Stimulated activated CD4-positive, alpha-beta T cell treated with anti-CD3 and anti-CD28 coated beads, Interleukin-2, amount 100 ng/mL, for 48 hours (primary cell): ENCODE results near the gene APCDD1.
"Not testable (repeated sequence)": the region's sequence is repeated elsewhere in the genome, so short reads cannot be mapped to it uniquely, and the experiment has no call there.

Experiments used
- DNase-seq, 2 donors: peaks; one replicate each; pipeline ENCODE4 v3.0.0-alpha.2; 2020

Gene APCDD1

DNA sequence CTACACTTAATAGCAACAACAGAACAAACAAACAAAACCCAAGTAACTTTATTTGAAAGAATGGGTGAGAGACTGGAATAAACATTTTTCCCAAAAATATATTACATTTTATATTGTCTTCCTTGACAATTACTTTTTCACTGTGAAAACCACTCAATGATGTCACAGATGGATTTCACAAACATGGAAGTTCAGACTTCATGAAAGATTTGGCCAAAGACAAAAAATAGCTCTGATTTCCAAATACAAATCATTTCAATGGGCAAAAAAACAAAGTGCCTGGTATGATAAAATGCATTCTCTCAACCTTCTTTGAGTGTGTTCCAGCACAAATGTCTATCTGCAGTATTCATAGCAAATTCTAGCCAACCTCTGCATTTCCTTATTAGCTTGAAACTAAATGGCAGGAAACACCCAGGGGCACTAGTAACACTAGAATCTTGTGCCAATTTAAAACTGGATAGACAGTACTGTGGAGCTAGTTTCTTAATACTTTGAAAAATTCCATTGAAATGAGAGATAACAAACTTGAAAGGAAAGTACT lies 42.8 kb downstream of the APCDD1 start:
- DNase-seq, result no peak

- DNase-seq, result no peak
These were observed 44.8 kb downstream of the APCDD1 start for GRCh38 chr18:10499230-10499629.

- no peak for DNase-seq
These were observed 45.6 kb downstream of the APCDD1 start for GRCh38 chr18:10500038-10500437.

DNA sequence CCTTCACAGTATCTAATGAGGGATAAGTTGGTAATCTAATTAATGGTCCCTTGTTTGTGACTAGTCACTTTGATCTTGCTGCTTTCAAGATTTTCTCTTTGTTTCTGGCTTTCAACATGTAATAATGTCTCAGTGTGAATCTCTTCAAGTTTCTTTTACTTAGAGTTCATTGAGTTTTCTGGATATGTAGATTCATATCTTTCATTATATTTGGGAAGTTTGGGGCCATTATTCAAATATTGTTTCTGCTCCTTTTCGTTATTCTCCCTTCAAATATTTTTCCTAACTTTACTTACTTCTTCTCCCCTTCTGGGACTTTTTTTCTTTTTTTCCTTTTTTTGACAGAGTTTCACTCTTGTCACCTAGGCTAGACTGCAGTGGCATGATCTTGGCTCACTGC lies 50.3 kb downstream of the APCDD1 start:
- DNase-seq, result no peak

DNA sequence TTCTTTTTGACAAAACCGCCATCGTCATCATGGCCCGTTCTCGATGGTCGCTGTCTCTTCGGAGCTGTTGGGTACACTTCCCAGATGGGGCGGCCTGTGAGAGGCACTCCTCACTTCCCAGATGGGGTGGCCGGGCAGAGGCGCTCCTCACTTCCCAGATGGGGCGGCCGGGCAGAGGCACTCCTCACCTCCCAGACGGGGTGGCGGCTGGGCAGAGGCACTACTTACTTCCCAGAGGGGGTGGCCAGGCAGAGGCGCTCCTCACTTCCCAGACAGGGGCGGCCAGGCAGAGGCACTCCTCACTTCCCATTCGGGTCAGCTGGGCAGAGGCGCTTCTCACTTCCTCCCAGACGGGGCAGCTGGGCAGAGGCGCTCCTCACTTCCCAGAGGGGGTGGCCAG lies 51.5 kb downstream of the APCDD1 start:
- DNase-seq, result not testable (repeated sequence)

- DNase-seq, result no peak
These were observed 54.2 kb downstream of the APCDD1 start for GRCh38 chr18:10508591-10508990.

DNA sequence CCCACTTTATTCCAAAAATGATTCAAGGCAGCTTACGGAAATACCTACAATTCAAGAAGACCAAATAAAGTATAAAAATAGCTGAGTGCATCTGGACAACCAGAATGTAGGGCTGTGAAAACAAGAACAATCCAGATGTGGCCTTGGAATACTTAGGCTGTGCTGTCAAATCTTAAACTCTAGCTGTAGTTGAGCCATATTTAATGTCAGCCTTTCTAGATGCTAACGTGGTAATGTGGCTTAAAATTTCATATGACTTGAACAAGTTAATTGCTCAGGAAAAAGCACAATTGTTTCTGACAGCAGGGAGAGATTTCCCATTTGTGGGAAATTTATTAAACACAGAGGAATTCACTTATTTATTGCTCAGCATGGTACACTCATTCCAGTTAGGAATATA lies 56.8 kb downstream of the APCDD1 start:
- no peak for DNase-seq

- DNase-seq, result no peak
These were observed 59.6 kb downstream of the APCDD1 start for GRCh38 chr18:10514082-10514481.

DNA sequence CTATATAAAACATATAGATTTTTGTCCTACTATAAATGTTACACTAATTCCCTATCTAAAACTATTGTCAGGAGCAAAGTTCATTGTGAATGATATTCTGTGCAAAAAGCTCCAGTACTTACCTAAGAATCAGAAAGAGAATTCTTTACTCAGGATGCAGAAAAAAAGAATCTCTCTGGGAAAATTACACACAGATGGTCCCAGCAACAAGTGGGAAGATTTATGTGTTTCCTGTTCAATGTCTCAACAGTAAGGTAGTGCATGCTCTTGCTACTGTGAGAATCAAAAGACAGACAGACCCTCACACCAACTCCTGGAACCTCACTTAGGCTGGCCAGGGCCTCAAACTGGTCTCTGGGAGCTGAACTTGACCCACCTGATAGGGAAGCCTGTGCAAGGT lies 60.2 kb downstream of the APCDD1 start:
- no peak for DNase-seq

DNA sequence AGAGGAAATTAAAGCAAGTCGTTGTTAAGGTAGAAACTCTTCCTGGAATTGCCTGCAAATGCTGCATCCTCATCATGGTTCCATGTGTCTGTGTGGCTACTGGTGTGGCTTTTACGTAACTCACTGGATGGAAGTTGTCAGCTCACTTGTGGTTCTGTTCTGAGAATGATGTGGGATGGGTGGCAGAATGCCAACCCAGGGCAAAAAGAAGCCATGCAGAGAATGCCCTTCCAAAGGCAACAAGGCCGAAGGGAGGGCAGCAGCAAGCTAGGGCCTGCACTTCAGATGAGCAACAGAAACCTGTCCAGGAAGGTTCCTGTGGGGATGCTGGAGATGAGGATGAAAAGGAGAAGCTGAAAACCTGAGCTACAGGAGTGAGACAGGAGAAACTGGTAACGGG lies 61.0 kb downstream of the APCDD1 start:
- no peak for DNase-seq

DNA sequence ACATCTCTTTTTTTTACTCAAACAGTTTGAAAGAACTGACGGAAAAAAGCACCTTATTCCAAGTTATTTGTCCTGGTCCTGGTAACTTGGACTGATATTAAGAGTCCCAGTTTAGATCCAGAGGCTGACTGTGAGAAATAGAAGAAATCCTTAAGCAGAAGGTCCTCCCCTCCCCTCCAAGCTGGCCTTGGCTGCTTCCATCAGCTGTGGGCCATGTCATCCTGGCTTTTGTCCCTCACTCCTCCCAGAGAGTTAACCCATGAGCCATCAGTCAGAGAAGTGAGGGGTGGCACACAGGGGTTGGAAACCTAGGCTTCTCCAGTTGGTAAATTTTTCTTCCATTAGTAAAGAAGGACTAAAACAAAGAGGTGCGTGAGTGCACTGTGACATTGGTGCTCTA lies 61.6 kb downstream of the APCDD1 start:
- DNase-seq, result no peak

GRCh38 chr18:10518595-10519255 lies 64.3 kb downstream of the APCDD1 start:
- DNase-seq, result no peak

DNA sequence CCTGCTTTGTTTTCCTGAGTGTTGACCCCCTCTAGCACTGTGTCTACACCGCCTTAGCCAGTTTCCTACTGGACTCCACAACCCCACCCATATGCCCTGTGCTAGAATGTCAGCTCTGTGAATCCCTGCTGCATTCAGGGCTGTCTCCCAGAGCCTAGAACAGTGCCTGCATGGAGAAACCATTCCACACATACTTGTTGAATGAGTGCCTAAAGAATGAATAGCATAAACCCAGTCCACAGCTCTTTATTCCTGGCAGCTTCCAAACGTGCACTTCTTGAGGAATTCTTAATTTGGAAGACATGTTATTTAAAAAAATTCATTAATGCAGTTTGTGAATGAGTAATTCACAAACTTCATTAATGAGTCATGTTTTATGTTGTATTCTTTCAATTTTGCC lies 64.9 kb downstream of the APCDD1 start:
- DNase-seq, result no peak

DNA sequence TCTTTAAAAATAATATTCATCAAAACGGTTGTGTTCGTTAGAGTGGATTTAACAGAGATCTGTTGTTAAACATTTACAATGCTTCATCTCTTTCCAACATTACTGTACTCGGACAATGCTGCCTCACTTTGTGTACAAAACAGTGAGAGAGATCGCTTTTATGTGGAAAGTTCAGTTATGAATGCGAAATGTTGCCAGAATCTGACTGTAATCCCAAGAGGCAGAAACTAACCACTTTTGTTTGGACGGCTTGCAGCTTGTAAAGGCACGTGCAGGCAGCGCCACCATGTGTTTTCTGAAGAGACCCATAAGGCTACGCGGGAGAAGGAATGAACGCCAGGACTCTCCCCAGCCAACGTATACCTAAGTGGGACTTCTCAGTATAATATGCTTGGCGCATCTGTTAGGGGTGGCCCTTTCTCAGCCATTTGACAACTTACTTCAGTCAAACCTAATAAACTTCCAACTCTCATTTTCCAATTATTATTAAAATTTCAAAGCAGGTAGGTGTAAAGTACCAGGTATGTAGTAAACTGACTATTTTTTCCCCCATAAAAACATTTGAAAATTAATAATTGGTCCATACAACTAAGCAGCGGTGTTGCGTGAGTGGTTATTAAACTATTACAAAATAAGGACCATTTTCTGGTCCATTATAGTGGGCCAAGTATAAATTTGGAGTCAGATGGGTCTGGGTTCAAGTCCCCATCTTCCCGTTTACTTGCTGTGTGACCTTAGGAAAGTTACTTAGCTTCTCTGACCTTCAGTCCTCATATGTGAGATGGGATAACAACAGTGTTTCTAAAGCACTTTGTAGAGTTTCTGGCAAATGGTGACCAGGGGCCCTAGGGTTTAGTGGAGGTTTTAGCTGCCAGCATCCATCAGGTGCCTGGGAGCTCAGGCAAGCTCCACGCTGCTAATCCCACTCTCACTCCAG lies 65.8 kb downstream of the APCDD1 start:
- DNase-seq, result peak; percentile 33 to 48

DNA sequence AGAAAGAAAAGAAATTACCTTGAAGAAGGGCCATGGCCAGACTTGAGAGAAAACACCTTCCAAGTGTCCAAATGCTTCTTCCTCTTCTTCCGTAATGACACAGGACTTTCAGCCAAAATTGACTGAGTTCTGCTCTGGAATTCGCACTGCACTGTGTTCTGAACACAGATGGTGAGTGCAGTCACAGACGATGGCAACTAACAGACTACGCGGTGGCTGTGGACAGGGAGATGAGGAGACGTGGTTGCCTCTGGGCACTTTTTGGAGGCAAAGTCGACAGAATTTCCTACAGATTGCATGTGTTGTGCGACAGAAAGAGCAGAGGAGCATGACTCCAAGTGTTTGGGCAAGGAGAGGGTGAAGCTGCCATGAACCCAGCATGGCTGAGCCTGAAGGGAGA lies 67.1 kb downstream of the APCDD1 start:
- no peak for DNase-seq

DNA sequence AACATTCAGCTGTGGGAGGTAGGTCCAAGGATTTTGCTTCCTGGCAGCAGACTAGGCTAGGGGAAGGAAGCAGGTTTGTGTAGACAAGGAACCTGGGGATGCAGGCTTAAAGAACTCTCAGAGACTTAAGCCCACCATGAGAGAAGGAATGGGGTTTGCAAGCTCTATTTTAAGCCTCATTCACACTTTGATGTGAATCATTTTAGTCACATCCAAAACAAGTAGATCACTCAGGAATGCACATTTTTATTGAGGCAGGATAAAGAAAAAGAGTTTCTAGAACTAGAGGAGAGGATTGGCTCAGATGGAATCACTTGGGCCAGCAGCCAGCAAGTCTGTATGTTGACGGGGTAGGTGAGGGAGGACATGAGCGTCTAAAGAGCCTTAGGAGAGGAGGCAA lies 68.1 kb downstream of the APCDD1 start:
- no peak for DNase-seq

DNA sequence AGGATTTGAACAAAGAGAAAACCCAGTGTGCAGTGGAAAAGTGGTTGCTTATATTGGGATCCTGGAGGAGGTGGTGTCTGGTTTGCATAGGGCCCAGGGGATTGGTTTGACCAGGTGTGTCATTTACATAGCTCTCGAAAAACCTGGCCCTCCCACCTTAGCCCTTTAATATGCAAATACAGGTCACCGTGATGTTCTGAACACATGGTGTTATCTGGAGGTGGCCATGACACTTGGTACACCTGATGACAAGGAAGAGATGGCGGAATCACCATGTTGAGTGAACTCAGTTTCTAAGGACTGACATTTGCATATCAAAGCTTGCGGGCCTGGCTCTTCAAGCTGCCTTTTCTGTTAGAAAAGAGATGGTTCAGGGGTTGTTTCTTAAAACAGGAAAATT lies 69.1 kb downstream of the APCDD1 start:
- no peak for DNase-seq

DNA sequence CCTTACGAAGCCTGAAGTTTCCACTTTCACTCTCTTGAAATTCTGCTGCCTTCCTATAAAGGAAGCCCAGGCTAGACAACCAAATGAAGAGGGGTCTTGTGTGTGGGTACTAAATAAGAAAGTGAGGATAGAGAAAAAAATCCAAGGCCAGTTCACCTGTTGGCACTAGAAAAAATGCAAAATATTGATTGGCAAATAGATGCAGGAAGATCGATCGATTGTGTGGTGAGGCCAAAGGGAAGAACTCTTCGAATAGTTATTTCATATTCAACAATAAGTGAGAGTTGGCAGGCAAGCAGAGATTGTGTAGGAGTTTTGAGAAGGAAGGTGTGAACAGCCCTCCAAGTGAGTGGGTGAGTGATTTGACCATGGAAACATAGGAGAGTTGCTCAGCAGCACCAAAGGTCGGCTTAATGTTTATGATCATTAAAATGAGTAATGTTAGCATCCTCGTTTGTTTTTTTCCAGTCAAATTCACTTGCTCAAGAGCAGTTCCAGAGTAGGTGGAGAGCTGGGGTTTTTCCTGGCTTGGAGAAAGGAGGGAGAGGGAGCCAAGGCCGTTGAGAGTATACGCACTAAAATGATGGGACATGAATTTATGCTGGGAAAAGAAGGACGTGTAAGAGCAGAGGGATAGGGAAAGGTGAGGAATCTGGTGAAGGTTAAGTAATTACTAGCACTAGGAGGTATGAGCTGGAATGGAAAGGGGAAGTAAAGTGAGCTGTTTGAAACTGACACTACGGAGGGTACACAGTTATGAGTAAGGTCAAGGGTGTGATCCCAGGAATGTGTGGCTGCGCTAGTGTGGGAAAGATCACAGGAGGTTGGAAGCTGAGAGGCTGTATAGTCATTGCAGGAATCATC lies 70.3 kb downstream of the APCDD1 start:
- DNase-seq, result no peak

DNA sequence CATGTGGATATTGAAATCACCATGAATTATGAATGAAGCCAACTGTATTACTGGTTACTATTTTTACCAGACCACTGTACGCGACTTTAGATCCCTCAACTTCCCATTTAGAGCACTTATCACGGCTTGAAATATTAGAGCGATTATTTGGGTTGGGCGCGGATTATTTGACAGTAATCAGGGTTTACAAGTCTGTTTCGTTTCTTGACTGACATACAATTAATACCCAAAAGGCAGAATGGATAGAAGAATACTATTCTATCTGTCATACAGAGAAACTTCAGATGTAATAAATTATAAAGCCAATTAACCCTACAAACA lies 70.9 kb downstream of the APCDD1 start:
- DNase-seq, result no peak

GRCh38 chr18:10525697-10526560 lies 71.5 kb downstream of the APCDD1 start, which contains the start of gene NAPG:
TSS of gene NAPG (plus strand) at chr18:10526027. CDS start at chr18:10526103, 76 bp downstream.
- DNase-seq, result peak; percentile 79 to 84

DNA sequence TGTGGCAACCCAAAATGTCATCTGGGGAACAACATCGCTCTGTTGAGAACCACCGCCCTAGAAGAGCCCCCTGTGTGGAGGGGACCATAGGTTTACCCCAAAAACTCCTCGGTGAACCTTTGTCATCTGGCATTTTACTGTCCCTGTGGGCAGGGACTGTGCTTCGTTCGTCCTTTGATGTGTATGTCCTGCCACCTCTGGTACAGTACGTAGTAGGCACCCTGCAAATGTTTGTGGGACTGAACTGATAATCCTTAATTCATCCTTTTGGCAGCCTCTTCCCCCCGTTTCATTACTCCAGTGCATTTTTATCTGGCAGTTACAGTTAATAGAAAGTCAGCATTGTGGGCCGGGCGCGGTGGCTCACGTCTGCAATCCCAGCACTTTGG lies 72.1 kb downstream of the APCDD1 start:
- DNase-seq, result no peak

GRCh38 chr18:10528439-10528838 lies 74.0 kb downstream of the APCDD1 start:
- DNase-seq, result no peak
